Measurements from ENCODE around the gene AKNA.

The AKNA gene

DNA sequence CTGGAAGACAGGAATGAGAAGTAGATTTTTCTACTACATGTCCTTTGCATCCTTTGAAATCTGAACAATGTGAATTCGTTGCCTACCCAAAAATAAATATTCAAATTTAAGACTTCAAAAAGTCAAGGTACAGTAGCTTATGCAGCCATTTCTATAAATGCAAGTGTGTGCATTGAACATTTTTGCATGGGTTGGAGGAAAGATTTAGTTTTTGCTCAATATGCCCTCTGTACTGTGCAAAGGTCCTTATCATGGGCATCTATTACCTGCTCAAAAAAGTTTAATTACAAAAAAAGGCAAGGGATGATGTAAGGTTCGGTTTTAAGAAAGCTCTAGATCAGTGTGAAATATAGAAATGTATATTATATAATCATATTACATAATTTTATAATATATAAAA is 22.6 kb downstream of the AKNA start:
- in situ Hi-C loops (cut with MboI; ENCODE audit: low sequenced_read_pairs): no loop called here

GRCh38 chr9:114364134-114365041 is 23.4 kb downstream of the AKNA start:
- in situ Hi-C loops (cut with MboI; ENCODE audit: low sequenced_read_pairs): no loop called here

DNA sequence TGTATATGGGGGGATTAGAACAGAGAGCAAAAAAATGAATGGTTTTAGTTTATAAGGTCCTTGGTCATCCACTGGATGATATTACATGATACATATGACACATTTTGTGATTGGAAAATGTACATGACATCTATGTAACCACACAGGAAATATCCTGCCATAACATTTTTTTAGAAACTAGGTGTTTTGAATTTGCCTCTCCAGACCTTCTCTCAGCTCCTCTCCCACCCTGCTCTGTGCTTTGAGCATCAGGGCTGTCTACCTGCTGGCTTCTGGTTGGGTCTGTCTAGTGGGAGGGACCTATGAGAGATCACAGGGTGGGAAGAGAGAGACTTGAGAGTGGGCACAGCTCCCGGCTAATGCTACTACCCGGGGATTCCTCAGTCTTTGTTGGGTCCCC is 24.4 kb downstream of the AKNA start:
- in situ Hi-C loops (cut with MboI; ENCODE audit: low sequenced_read_pairs): no loop called here

GRCh38 chr9:114362394-114362793 is 25.4 kb downstream of the AKNA start:
- in situ Hi-C loops (cut with MboI; ENCODE audit: low sequenced_read_pairs): no loop called here

- in situ Hi-C loops (cut with MboI; ENCODE audit: low sequenced_read_pairs): no loop called here
Measured at GRCh38 chr9:114361542-114361941, 26.2 kb downstream of the AKNA start.

- in situ Hi-C loops (cut with MboI; ENCODE audit: low sequenced_read_pairs): no loop called here
Measured at GRCh38 chr9:114359801-114360200, 28.0 kb downstream of the AKNA start.

DNA sequence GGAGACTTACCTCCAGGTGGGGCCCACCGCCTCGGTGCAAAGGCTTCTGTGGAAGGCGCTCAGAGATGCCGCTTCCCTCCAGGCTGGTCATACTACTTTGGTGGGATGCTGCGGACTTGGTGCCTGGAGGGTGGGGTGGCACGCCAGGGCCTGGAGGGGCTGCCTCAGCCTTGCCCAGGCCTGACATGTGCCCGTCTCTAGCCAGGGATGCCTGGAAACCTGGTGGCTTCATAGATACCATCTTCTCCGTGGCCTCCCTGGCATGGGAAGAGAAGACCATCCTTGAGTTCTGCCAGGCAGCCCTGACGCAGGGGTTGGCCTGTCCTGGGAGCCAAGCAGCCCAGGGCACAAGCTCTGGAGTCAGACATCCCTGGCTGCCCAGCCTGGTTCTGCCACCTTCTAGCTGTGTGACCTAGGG is 29.9 kb downstream of the AKNA start:
- in situ Hi-C loops (cut with MboI; ENCODE audit: low sequenced_read_pairs): no loop called here

DNA sequence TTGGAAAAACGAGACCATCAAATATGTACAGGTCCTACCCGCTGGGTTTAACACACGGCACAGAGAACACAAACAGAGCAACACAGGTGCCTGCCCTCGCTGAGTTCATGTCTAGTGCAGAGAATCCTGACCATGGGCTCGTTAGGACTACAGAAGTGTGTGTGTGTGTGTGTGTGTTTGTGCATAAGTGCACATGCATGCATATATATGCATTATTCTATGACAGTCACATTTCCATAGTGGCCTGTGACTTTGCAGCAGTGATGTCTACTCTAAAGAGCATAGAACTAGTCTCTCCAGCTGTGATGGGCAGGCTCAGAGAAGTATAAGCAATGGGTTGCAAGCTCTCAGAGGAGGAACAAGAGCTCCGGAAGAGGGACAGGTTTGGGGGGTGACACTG is 30.4 kb downstream of the AKNA start:
- in situ Hi-C loops (cut with MboI; ENCODE audit: low sequenced_read_pairs): no loop called here

GRCh38 chr9:114356792-114357191 is 31.0 kb downstream of the AKNA start:
- in situ Hi-C loops (cut with MboI; ENCODE audit: low sequenced_read_pairs): no loop called here

DNA sequence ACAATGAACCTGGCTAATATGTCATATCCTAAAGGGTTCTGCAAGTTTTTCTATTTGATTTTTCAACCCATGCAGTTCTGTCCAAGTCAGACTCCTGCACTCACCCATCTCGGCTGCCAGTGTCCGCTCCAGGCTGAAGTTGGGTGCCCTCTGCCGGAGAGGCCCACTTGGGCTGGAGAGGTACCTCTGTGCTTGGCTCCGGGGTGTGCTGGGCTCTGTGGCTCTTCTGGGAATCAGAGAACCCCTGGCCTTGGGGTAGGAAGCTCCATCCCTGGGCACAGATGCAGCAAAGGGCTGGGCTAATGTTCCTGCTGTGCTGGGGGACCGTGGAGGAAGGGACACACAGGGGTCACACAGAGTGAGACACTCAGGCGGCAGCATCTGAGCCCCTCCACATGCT is 32.0 kb downstream of the AKNA start:
- in situ Hi-C loops (cut with MboI; ENCODE audit: low sequenced_read_pairs): no loop called here

DNA sequence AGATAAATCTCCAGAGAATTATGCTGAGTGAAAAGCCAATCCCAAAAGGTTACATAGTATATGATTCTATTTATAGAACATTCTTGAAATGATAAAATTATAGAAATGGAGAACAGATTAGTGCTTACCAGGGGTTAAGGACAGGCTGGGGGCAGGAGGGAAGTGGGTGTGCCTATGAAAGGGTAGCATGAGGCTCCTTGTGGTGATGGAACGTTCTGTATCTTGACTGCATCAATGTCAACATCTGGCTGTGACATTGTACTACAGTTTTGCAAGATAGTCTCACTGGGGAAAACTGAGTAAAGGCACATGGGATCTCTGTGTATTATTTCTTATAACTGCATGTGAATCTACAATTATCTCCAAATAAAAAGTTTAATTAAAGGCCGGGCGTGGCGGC is 35.9 kb downstream of the AKNA start:
- in situ Hi-C loops (cut with MboI; ENCODE audit: low sequenced_read_pairs): no loop called here

- in situ Hi-C loops (cut with MboI; ENCODE audit: low sequenced_read_pairs): no loop called here
Measured at GRCh38 chr9:114350636-114351401, 37.0 kb downstream of the AKNA start.

DNA sequence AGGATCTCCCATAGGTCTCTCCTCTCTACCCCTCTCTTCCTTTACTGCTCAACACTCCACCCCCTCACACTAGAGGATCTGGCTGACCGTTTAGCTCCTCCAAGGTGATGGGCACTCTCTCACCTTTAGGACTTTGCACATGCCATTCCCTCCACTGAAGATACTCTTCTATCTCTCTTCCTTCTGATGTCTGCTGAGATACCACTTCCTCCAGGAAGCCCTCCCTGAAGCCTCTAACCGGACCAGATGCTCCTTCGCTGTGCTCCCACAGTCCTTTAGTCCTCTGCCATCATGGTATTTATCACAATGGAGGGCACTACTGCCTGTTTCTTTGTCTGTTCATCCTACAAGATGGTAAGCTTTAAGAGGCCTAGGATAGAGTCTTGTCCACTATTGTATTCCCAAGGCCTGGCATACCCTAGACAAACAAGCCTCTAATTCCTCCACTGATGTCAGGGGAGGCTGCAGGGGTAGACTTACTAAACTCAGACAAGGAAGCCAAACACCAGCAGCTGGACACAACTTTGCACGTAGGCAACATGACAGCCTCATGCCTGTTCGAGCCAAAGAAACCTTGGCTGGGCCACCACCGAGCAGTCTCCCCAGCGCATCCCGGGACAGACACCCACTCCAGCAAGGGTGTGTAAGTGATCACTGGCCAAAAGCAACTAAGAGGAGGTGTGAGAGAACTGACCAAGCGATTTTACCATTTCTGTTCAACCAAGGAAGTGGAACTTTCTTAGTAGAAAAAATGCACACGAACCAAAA is 37.9 kb downstream of the AKNA start:
- in situ Hi-C loops (cut with MboI; ENCODE audit: low sequenced_read_pairs): no loop called here

- in situ Hi-C loops (cut with MboI; ENCODE audit: low sequenced_read_pairs): no loop called here
Measured at GRCh38 chr9:114348906-114349482, 38.8 kb downstream of the AKNA start.

DNA sequence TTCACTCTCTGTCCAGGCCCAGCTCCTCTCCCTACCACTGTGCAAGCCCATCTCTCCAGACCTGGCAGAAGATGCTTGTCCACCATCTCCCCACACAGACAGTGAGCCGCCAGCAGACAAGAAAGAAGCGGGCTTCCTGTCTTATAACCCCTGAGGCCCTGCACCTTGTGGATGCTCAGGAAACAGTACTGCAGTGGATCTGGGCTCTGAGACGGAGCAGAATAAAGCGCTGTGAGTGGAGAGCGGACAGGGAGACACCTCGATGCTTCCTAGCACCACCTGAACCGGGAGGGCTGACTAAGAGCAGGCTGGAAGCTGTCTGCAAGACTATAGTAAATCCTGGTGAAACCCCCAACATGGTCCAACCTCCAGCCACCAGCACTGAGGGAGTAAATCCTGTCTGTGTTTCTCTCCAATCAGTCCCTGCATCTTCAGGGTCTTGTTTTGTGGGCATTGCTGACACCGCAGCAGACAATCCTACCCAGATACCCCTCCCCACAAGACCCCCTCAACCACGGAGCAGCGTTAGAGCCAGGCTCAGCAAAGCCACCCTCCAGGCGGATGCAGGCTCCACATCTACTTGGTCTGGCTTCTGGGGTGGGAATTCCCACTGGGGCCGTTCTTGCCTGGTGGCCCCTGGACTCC is 39.4 kb downstream of the AKNA start:
- in situ Hi-C loops (cut with MboI; ENCODE audit: low sequenced_read_pairs): no loop called here

GRCh38 chr9:114347675-114348074 is 40.1 kb downstream of the AKNA start:
- in situ Hi-C loops (cut with MboI; ENCODE audit: low sequenced_read_pairs): no loop called here

DNA sequence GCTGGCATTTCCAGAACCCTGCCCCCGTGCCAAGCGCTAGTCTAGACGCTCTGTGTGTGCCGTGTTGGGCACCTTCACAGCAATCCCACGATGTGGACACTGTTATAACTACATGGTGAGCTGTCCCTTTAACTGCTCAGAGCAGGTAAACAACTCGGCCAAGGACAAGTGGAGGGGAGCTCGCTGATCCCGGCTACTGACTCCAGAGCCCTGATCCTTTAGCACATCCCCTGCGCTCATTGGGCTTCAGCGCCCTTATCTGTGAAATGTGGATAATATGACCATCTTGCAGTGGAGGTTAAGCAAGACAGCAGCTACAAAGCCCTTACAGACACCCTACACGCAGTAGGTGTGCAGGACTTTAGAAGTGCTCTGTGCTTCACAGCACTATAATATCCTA is 41.6 kb downstream of the AKNA start:
- in situ Hi-C loops (cut with MboI; ENCODE audit: low sequenced_read_pairs): no loop called here

DNA sequence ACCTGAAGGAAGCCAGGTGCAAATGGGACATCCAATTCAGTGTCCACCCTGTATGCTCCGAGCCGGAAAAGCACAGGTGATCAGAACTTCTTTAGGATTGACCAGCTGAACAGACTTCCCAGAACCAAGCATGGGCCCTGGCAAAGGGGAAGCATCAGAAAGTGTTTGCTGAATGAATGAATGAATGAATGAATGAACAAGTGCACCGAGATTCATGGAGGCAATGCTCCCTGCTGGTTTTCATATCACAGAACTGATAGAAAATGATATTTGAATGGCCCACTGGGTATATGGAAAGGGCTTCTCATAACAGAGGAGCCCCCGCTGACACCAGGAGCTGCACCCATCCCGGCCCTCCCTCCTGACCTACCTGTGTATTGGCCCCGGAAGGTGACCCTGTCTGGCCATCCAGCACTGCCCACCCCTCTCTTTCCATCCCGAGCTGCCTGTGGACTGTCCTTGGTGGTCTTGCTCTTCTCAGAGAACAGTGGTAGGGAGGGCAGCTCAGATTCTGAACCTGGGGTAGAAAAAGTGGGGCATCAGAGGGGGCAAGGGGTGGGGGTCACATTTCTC is 42.2 kb downstream of the AKNA start:
- in situ Hi-C loops (cut with MboI; ENCODE audit: low sequenced_read_pairs): no loop called here

DNA sequence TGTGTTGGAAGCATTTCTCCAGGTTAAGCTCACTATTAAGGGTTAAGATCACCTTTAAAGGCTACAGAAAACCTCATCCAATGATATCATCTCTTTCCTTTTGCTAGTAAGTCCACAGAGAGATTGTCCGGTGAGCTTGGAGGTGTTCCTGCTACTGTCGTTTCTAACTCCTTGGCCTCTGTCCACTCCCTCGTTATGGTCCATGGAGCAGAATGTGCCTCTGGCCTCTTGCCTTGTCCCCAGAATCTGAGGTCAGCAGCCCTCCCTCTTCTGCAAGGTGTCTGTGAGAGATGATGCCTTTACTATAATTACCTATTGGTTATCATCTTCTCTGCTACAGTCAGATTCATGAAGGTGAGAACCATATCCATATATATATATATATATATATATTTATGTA is 43.1 kb downstream of the AKNA start:
- in situ Hi-C loops (cut with MboI; ENCODE audit: low sequenced_read_pairs): no loop called here

- in situ Hi-C loops (cut with MboI; ENCODE audit: low sequenced_read_pairs): no loop called here
Measured at GRCh38 chr9:114344188-114344566, 43.6 kb downstream of the AKNA start.

Data from HL-60/S4 (cell line).